Measurements from ENCODE around the gene SLC43A2.
A peak's percentile ranks its signal among the peaks of the same experiment; 100 is the strongest.

Gene SLC43A2

GRCh38 chr17:1535737-1536136, 92.9 kb downstream of the SLC43A2 start:
- no peak overlapping the region for H3K27ac ChIP-seq (ENCODE audit: low read length)
- H3K4me1 ChIP-seq (ENCODE audit: insufficient read depth, low read length) = no peaks in the 10 kb centered on the region
- no peak overlapping the region for H3K4me2 ChIP-seq (ENCODE audit: insufficient read depth, low read length)
- no peak overlapping the region for H2AFZ ChIP-seq (ENCODE audit: low read depth, low read length)
- H3K9me3 ChIP-seq (ENCODE audit: insufficient read depth, low read length, severe bottlenecking) = no peaks in the 10 kb centered on the region
- no peak overlapping the region for H3K9ac ChIP-seq (ENCODE audit: low read depth, low read length)
- no peaks in the 10 kb centered on the region for H3K27me3 ChIP-seq (ENCODE audit: insufficient read depth, low read length, poor library complexity)
- peaks cover 4% of the 10 kb centered on the region; the same call in 1 of the 2 replicates for H3K79me2 ChIP-seq (ENCODE audit: insufficient read depth, low read length)
- DNase-seq = no peak
- H4K20me1 ChIP-seq (ENCODE audit: insufficient read depth, low read length) = peaks cover 13% of the 10 kb centered on the region; the same call in 1 of the 2 replicates
- H3K4me3 ChIP-seq (ENCODE audit: low read depth in 1 of 2, low read length in 2 of 2) = no peak overlapping the region
- TF ChIP-seq EZH2 (IDR thresholded peaks at IDR 0.05; ENCODE audit: borderline replicate concordance, low read depth, low read length, severe bottlenecking) (no peak), CTCF (IDR thresholded peaks at IDR 0.05; ENCODE audit: borderline replicate concordance, extremely low read depth, low read length, poor library complexity, severe bottlenecking) (no peak)
- no peak for ATAC-seq (ENCODE audit: insufficient read depth, low read depth)
- H3K36me3 ChIP-seq (ENCODE audit: insufficient read depth, low read length) = peaks cover 83% of the 10 kb centered on the region

GRCh38 chr17:1533661-1534325, 94.8 kb downstream of the SLC43A2 start:
- Histone ChIP-seq H3K36me3 (ENCODE audit: insufficient read depth, low read length) (peaks cover 72% of the 10 kb centered on the region), H4K20me1 (ENCODE audit: insufficient read depth, low read length) (peaks cover 10% of the 10 kb centered on the region; the same call in 1 of the 2 replicates), H2AFZ (ENCODE audit: low read depth, low read length) (no peak overlapping the region), H3K4me2 (ENCODE audit: insufficient read depth, low read length) (no peak overlapping the region), H3K9me3 (ENCODE audit: insufficient read depth, low read length, severe bottlenecking) (no peaks in the 10 kb centered on the region), H3K27ac (ENCODE audit: low read length) (no peak overlapping the region), H3K79me2 (ENCODE audit: insufficient read depth, low read length) (peaks cover 4% of the 10 kb centered on the region), H3K27me3 (ENCODE audit: insufficient read depth, low read length, poor library complexity) (no peaks in the 10 kb centered on the region), H3K9ac (ENCODE audit: low read depth, low read length) (no peak overlapping the region), H3K4me1 (ENCODE audit: insufficient read depth, low read length) (no peaks in the 10 kb centered on the region), H3K4me3 (ENCODE audit: low read depth in 1 of 2, low read length in 2 of 2) (no peak overlapping the region)
- no peak for TF ChIP-seq CTCF (IDR thresholded peaks at IDR 0.05; ENCODE audit: borderline replicate concordance, extremely low read depth, low read length, poor library complexity, severe bottlenecking)
- no peak for TF ChIP-seq EZH2 (IDR thresholded peaks at IDR 0.05; ENCODE audit: borderline replicate concordance, low read depth, low read length, severe bottlenecking)
- ATAC-seq (ENCODE audit: insufficient read depth, low read depth) (no peak), DNase-seq (no peak)

GRCh38 chr17:1532836-1533602, 95.6 kb downstream of the SLC43A2 start:
- Histone ChIP-seq H3K4me3 (ENCODE audit: low read depth in 1 of 2, low read length in 2 of 2) (no peak overlapping the region), H2AFZ (ENCODE audit: low read depth, low read length) (no peak overlapping the region), H3K36me3 (ENCODE audit: insufficient read depth, low read length) (peaks cover 71% of the 10 kb centered on the region), H3K9me3 (ENCODE audit: insufficient read depth, low read length, severe bottlenecking) (no peaks in the 10 kb centered on the region), H3K27me3 (ENCODE audit: insufficient read depth, low read length, poor library complexity) (no peaks in the 10 kb centered on the region), H3K9ac (ENCODE audit: low read depth, low read length) (no peak overlapping the region), H4K20me1 (ENCODE audit: insufficient read depth, low read length) (peaks cover 10% of the 10 kb centered on the region; the same call in 1 of the 2 replicates), H3K79me2 (ENCODE audit: insufficient read depth, low read length) (peaks cover 7% of the 10 kb centered on the region), H3K4me2 (ENCODE audit: insufficient read depth, low read length) (no peak overlapping the region), H3K27ac (ENCODE audit: low read length) (peak overlapping the region; percentile 45; the same call in 1 of the 2 replicates), H3K4me1 (ENCODE audit: insufficient read depth, low read length) (no peaks in the 10 kb centered on the region)
- TF ChIP-seq EZH2 (IDR thresholded peaks at IDR 0.05; ENCODE audit: borderline replicate concordance, low read depth, low read length, severe bottlenecking) = no peak
- TF ChIP-seq CTCF (IDR thresholded peaks at IDR 0.05; ENCODE audit: borderline replicate concordance, extremely low read depth, low read length, poor library complexity, severe bottlenecking) = peak; percentile 54
- ATAC-seq (ENCODE audit: insufficient read depth, low read depth) (0 out of 3 replicates have a peak, but pooled peaks have one; percentile 37), DNase-seq (peak; percentile 33)

Data from DND-41 (cell line).